ENCODE measurements around the gene ABCA13. TPM values are rescaled to one million over a fixed set of nuclear protein-coding genes. Genes with fewer than 3 reads are reported as not detected.

ABCA13 gene
- total RNA-seq, 1 donor from 2014 or later = 0.20 TPM

DNA sequence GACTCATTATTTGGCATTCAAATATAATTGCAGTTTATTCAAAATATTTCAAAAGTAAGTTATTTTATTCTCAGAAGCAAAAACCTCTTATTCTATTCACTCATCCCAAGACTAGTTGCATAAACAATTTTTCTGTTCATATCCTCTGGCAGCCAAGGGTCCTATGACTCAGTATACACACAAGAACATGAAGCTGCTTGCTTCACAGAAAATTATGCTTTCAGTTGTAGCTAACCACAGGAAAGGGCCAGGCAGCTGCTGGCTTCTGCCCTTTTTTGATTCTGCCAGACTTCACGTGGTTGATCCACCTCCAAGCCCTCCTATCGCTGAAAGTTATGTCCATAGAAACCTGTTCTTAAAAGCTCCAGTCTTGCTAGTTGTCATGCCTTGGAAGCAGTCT, 108.8 kb downstream of the ABCA13 start:
- ATAC-seq = no peak

DNA sequence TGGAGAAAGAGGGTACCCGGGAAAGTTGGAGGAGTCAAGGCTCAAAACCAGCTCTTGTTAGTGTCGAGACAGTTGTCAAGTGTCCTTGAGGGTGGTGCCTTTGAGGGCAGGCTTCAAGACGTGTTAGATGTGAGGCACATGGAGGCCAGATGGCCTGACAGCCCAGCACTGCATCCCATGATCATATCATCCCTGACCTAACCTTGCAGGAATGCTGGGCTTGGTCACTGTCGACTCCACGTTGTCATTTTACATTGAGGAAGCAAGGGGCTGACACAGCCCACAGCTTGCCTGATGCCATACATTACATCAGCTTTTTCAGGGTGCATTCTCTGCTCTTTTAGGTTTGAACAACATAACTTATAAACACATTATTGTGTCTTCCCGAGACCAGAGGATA, 114.1 kb downstream of the ABCA13 start:
- intact Hi-C loops (cut with micrococcal nuclease) = no loop called here
- ATAC-seq (no peak), DNase-seq (no peak)

More for the DNA sequence above, 108.8 kb downstream of the ABCA13 start:
- DNase-seq = no peak
- intact Hi-C loops (cut with micrococcal nuclease) = no loop called here

DNA sequence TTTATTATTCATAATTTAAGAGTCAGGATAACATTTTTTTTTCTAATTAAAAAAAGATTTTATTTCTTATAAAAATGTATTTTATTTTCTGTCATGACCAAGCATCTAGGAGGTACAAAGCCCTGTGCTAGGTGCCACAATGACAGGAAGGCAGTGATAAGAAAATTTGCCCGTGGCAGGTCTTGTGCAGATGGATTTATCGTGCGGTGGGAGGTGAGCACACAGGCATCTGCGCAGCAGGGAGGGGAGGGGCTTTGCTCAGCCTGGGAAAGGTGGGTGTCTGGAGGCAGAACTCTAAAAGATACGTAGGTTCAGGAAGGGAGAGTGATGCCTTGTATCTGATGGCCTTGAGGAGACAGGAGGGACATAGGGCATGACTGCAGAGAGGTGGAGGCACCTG, 115.6 kb downstream of the ABCA13 start:
- intact Hi-C loops (cut with micrococcal nuclease) = no loop called here

DNA sequence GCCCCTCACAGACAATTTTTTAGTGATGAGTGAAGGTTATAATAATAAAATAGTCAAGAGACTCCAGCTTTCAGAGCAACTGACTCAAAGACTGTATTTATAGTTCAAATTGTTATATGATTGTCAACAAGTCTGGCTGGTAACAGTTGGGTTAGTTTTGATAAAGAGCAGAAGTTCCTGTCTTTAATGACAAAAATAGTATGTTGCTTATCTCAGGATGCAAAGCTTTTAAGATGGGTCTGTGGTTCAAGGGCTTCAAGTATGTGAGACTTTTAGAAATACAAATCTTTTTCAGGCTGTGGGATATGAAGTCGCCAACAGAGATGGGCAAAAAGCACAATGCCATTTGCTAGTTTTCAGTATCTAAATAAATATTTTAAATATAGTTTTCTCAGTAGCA, 118.4 kb downstream of the ABCA13 start:
- ATAC-seq (no peak), DNase-seq (no peak)
- intact Hi-C loops (cut with micrococcal nuclease) = no loop called here

More for the DNA sequence above, 115.6 kb downstream of the ABCA13 start:
- DNase-seq (no peak), ATAC-seq (no peak)

DNA sequence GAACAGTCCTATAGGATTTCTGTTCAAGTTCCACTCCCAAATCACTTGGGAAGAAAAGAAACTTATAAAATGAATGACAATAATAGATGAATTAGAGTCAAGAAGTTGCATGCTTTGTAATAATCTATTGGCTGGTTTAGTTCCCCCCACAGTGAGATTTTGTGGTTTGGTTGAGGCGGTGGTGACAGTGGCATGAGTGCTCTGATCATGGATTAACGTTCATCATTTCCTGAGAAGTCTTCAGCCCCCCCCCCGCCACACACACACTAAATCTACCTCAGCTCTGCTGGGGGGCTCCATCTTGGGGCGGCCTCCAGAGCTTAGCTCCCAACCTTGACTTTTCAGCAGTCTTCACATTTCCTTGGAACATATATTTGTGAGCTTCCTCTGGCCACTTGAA, 121.7 kb downstream of the ABCA13 start:
- DNase-seq = no peak
- intact Hi-C loops (cut with micrococcal nuclease) = no loop called here
- no peak for ATAC-seq

DNA sequence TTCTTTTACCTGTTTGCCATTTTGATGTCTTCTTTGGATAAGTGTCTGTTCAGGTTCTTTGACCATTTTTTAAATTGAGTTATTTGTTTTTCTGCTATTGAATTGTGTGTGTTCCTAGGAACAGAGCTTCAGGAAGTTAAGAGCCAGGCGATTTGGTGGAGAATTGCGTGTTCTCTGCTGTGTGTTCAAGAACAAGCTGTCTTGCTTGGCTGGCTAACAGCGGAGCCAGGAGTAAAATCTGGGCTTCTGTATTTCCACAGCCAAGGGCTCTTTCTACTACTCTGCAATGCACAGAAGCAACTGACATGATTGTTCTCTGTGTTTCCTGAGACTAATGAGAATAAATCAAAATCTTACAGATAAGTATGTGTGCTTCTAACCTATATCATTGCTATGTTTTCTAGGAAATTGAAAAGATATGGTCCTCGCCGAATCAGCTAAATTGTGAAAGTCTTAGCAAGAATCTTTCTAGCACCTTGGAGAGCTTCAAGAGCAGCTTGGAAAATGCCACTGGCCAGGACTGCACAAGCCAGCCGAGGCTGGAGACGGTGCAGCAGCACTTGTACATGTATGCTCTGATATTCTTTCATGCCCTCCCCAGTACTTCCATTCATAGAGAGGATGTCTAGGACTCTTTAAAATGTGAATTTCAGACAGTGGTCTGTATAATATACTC, 124.2 kb downstream of the ABCA13 start:
- DNase-seq (no peak), ATAC-seq (no peak)
- intact Hi-C loops (cut with micrococcal nuclease) = no loop called here

DNA sequence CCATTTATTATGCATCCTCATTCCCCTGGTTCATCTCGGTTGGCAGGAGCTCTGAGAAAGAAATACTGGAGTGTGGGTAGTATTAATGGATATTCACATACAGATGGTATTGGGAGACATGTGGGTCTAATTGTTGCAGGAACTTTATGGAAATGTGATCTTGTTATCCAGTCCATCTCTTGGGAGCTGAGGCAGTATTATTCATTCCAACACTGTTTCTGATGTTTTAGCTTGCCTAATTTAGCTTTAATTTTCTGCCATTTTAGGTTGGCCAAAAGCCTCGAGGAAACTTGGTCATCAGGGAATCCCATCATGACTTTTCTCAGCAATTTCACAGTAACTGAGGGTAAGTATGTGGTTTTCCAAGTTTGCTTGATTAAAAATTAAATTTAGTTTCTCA, 125.7 kb downstream of the ABCA13 start:
- intact Hi-C loops (cut with micrococcal nuclease) = no loop called here
- no peak for ATAC-seq
- no peak for DNase-seq

DNA sequence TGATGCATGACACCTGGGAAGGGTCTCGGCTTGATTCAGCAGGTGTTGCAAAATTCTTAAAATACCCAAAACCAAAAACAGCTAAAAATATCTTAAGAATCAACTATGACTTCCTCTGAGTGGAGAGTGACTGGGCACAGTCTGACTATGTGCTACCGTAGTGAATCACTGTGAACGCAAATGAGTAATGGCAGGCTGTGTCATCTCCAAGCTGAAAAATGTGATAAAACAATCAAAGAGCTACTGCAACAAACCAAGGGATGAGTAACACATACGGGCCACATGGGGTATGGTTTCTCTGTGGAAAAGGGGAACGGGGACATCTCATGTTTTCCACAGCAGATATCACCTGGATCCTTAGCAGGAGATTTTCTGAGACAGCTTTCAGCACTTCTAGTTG, 127.5 kb downstream of the ABCA13 start:
- ATAC-seq (no peak), DNase-seq (no peak)
- intact Hi-C loops (cut with micrococcal nuclease) = no loop called here

DNA sequence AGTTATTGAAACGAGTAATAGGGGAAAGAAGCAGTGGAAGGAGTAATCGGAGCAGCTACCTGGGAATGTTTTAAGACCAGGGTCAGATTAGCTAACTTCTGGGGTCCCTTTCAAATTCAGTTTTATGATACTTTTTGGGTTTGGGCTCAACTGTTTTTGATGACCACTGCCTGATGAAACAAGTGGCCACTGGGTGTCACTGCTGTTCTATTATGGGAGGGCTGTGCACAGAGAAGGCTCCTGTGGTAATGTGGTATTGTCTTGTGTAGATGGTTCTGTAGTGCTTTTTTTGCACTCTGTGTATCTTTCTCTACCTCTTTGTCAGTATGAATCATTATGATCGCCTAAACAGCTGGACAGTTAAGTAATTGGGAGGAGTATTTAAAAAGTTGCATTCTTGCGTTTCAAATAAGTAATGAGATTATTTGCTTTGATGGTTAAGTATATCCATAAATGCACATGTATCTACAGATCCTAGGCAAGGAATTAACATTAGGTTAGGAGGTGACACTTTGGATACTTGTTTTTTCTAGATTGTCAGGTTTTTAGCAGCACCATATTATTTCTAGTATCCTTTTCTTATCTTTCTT, 128.4 kb downstream of the ABCA13 start:
- DNase-seq (peak; percentile 34), ATAC-seq (peak; percentile 64)
- intact Hi-C loops (cut with micrococcal nuclease) = no loop called here

DNA sequence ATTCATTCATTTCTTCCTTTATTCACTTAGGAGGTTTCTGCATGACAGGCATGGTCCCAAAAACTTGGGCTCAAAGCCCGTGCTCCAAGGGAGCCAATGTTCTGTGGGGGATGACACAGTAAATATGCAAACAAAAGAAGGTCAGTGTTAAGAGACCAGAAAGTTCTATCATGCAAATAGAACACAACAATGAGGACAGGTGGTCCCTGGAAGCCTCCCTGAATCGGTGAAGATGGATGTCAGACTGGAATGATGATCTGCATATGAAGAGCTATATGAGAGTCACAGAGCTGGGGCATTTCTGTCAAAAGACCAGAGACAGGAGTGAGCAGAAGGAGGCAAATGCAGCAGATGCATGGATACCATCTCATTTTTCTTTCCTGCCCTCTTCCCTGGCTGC, 129.0 kb downstream of the ABCA13 start:
- intact Hi-C loops (cut with micrococcal nuclease) = no loop called here
- ATAC-seq = no peak
- no peak for DNase-seq

DNA sequence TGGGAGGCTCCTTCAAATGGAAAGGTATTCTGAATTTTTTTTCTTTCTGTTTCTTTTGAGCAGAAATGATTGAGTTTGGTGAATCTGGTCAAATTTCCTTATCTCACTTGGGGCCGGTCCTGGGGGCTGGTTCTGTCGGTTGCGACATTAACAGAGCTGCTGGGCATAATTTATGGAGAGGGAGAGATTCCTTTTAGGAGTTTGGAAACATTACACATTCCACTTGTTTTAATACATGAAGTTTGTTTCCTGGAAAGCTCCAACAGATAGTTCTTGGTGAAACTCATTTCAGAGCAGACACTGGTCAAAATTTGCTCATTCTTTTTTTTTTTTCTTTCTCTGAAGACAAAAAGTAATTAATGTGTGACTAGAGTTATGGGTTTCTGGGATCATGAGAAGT, 129.9 kb downstream of the ABCA13 start:
- intact Hi-C loops (cut with micrococcal nuclease) = no loop called here
- no peak for DNase-seq

DNA sequence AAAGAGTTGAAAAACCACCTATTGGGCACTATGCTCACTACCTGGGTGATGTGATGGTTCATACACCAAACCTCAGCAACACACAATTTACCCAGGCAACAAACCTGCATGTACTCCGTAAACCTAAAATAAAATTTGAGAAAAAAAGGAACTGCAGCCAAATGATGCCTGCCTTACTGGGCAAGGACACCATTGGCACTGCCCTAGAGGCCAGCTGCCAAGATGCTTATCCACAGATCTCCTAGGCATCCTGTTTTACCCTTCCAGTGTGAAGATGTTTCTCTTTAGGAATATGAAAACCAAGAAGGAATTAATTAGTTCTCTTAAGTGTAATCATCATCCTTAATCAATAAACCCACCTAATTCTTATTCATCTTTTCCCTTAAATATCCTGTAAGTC, 133.4 kb downstream of the ABCA13 start:
- intact Hi-C loops (cut with micrococcal nuclease) = no loop called here
- ATAC-seq (no peak), DNase-seq (no peak)

More for the DNA sequence above, 129.9 kb downstream of the ABCA13 start:
- no peak for ATAC-seq

DNA sequence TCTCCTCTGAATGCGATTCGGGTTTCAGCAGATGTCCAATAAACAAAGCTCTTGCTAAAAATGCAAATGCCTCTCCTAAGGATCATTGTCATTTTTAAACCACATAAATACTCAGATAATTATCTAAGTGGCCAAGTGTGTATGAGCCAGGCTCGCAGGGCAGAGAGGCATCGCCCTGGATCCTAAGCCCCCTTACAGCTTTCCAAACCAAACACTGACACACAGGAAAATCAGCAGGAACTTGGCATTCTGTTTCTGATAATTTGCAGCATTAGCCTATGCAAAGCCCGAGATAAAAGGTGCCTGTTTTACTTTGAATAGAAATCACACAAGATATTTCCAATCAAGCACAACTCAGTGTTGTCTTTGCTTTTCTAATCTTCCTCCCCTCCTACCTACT, 134.4 kb downstream of the ABCA13 start:
- intact Hi-C loops (cut with micrococcal nuclease) = no loop called here
- no peak for DNase-seq
- no peak for ATAC-seq

DNA sequence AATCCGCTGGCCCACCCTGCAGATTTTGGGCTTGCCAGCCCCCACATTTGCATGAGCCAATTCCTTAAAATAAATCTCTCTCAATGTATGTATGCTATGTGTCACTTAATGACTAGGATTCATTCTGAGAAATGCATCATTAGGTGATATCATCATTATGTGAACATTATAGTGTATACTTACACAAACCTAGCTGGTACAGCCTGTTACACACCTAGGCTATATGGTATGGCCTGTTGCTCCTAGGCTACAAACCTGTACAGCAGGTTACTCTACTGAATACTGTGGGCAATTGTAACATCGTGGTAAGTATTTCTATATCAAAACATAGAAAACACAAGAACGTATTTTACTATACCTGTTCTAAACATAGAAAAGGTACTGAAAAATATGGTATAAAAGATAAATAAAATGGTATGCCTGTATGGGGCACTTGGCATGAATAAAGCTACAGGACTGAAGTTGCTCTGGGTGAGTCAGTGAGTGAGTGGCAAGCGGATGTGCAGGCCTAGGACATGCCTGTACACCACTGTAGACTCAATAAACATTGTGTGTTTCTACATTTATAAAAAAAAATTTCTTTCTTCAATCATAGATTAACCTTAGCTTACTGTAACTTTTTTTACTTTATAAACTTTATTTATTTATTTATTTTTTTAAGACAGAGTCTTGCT, 135.9 kb downstream of the ABCA13 start:
- no peak for DNase-seq
- intact Hi-C loops (cut with micrococcal nuclease) = no loop called here
- ATAC-seq = no peak

DNA sequence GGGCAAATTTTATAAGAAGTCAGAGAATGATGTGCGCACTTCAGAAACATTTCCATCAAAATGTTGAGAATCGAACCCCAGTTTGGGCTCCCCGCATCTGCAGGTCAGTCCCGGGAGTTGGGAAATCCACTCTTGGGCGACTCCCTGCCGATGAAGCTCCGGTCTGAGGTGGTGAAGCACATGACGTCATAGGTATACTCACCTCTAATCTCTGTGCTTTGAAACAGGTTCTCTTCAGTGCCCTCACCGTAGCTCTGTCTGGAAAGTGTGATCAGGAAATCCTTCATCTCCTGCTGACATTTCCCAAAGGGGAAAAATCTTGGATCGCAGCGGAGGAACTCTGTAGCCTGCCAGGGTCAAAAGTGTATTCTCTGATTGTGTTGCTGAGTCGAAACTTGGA, 138.5 kb downstream of the ABCA13 start:
- DNase-seq = no peak
- intact Hi-C loops (cut with micrococcal nuclease) = no loop called here
- no peak for ATAC-seq

DNA sequence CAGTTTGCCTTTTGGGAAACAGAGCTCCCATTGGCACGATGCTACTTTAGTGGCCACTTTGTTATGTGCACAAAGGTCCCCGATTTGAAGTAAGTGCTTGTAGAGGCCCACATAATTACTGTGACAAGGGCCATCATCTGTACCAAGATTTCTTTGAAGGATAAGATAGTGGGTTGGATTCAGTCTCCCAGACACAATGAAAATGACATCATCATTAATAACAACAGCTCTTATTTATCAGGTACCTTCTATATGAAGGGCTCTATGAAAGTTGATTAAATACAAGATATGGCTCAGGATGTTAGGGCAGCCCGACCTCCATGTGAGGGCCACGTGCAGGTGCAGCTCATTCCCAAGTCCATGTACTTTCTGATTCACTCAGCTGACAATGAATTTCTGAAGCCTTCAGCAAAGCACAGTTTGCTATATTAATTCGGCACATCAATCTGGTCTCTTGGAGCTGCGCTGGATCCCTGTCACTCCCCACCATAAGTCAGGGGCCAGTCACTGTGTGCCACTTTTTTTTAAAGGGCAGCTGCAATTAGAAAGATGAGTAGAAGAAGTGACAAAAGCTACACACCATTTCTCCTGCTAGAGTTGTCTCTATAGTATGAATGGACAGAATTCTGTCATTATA, 140.3 kb downstream of the ABCA13 start:
- no peak for DNase-seq
- ATAC-seq = no peak
- intact Hi-C loops (cut with micrococcal nuclease) = no loop called here

DNA sequence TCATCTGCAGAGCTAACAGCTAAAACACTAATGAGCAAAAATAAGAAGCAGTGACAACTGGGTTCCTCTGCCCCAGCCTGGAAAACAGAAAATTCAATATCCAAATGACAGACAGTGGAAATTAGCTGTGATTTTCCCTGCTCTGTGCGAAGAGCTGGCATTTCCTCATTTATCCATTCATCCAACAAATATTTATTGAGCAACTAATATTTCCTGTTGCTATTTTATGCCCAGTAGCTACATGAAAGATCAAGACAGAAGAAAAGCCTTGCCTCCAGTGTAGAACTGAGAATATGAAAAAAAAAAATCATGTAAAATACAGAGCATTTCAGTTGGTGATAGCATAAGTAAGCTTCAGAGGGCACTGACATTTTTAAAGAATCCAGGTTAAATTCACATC, 140.9 kb downstream of the ABCA13 start:
- ATAC-seq (no peak), DNase-seq (no peak)
- intact Hi-C loops (cut with micrococcal nuclease) = no loop called here

DNA sequence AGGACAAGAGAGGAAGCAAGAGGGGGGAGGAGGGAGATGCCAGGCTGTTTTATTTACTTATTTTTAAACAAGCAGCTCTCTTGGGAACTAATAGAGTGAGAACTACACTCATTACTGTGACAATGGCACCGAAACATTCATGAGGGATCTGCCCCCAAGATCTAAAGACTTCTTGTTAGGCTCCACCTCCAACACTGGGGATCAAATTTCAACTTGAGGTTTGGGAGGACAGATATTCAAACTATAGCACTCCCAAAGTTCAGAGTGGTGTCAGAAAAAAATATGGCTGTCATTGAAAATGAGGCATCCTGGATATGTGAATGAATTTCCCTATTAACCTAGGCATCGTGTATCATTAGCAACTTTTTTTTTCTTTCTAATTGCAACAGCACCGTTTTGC, 145.5 kb downstream of the ABCA13 start:
- ATAC-seq = no peak
- intact Hi-C loops (cut with micrococcal nuclease) = no loop called here

DNA sequence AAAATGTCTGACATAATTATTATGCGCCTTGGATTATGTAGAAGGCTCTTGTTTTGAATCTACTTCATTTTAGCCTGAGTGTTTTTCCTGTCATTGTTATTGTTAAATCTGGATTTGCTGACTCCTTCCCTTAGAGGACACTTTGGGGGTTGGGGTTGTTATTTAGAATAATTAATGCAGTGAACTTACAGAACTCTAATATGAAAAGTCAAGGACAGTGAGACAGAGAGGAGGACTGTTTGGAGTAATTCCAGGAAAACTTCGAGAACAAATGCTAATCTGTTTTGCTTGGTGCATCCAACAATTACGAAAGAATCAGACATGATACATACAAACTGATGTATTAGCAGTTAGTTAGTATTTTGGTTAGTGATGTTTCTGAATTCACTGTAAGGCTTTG, 146.1 kb downstream of the ABCA13 start:
- ATAC-seq (no peak), DNase-seq (no peak)
- intact Hi-C loops (cut with micrococcal nuclease) = no loop called here

More for the DNA sequence above, 145.5 kb downstream of the ABCA13 start:
- no peak for DNase-seq

DNA sequence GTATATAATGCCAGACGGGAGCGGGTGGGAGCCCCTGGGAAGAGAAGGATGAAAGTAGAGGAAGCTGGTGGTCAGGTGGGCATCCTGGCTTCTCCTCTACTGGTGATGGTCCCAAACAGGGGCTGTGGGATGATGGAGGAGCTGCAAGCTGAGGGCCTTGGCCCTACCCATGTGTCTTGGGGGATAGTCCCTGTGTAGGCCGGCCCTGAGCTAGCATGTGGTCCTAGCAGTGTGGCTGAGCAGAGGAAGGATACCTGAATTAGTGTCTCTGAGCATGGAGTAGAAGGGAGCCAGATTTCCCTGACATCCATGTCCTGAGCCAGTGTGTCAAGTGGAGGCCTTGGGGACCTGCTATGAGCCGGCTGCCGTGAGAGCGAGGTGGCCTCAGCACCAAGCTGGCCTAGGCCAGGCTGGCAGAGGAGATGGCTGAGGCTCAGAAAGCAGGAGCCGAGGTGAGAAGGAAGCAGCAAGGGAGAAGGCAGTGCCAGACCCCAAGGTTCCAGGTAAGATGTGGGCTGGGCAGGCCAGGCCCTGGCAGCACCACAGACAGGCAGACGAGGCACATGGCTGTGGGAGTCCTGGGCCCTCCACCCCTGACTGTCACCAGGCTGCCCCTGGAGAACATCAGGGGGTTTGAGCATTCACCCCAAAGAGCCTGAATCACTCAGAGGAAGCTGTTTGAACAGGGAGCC, 150.2 kb downstream of the ABCA13 start:
- ATAC-seq (no peak), DNase-seq (no peak)
- intact Hi-C loops (cut with micrococcal nuclease) = no loop called here

All from left ventricle myocardium superior (tissue), 1 donor.